ENCODE results near the gene ELOVL5. TPM values are rescaled to one million over a fixed set of nuclear protein-coding genes. Genes with fewer than 3 reads are reported as not detected.

The ELOVL5 gene
- polyA plus RNA-seq, 1 of the 3 experiments (the other 2 are of a cell fraction), result 31.9 TPM

DNA sequence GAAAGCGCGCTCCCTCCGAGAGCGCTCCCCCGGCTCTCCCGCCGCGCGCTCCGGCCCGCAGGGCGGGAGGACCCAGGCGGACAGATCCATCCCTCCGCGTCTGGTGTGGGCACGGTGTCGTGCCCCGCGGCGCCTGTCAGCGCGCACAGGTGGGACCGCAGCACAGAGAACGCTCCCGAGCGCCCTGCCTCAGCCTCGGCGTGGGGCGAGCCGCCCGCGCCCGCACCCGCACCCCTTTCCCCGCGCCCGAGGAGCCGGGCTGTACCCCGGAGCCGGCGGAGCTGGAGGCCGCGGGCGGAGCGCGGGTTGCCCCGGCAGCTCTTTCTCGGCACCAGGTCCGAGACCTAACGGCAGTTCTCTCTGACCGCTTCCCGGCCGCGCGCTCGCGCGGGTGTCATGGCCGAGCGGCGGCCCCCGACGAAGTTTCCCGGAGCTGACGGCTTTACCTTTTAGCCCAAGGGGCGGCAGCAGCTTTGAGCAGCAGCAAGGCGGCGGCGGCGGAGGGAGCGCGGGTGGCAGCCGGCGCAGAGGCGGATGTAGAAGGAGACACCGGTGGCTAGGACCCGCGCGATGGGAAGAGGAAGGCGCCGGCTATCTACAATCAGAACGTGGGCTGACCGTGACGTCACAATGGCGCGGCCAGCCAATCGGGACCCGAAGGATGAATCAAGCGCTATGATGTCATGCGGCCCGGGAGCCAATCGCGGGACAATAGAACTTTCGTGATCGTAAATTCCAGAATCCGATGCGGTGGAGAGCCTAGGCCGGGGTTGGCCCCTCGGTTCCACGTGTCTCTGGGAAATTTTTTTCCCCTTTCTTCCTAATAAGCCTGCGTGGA, at the start of gene ELOVL5 (continued):
- TF ChIP-seq, protein P1, sequence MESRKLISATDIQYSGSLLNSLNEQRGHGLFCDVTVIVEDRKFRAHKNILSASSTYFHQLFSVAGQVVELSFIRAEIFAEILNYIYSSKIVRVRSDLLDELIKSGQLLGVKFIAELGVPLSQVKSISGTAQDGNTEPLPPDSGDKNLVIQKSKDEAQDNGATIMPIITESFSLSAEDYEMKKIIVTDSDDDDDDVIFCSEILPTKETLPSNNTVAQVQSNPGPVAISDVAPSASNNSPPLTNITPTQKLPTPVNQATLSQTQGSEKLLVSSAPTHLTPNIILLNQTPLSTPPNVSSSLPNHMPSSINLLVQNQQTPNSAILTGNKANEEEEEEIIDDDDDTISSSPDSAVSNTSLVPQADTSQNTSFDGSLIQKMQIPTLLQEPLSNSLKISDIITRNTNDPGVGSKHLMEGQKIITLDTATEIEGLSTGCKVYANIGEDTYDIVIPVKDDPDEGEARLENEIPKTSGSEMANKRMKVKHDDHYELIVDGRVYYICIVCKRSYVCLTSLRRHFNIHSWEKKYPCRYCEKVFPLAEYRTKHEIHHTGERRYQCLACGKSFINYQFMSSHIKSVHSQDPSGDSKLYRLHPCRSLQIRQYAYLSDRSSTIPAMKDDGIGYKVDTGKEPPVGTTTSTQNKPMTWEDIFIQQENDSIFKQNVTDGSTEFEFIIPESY (IDR thresholded peaks at IDR 0.05; ENCODE audit: borderline replicate concordance, low read depth), result no peak
- peak; percentile 31; the same call in 1 of the 2 replicates for TF ChIP-seq TAF1 (IDR thresholded peaks at IDR 0.05; ENCODE audit: borderline replicate concordance, low read depth, low read length)
- TF ChIP-seq TCF12 (IDR thresholded peaks at IDR 0.05), result no peak
- TF ChIP-seq, protein P2, sequence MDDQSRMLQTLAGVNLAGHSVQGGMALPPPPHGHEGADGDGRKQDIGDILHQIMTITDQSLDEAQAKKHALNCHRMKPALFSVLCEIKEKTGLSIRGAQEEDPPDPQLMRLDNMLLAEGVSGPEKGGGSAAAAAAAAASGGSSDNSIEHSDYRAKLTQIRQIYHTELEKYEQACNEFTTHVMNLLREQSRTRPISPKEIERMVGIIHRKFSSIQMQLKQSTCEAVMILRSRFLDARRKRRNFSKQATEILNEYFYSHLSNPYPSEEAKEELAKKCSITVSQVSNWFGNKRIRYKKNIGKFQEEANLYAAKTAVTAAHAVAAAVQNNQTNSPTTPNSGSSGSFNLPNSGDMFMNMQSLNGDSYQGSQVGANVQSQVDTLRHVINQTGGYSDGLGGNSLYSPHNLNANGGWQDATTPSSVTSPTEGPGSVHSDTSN (IDR thresholded peaks at IDR 0.05), result 0 out of 2 replicates have a peak, but pooled peaks have one; percentile 13

DNA sequence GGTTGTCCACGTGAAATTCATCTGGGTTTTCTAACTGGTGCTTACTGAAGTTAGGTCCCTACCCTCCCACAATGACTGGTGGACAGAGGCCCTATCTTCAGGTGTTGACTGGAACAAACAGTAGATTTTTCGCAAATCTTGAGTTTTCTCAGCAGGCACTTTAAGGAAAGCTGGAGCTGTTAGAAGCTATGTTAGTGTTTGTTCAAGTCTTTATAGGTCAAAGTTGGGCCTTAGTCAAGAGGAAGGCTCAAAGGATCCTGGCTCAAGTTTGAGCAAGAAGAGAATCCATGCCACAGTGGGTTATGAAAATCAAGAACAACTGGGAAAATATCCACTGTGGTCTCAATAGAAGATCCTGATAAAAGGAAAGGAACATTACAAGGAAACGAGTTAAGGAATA, 48.5 kb upstream of the ELOVL5 start:
- Histone ChIP-seq H3K27me3 (ENCODE audit: insufficient read depth) (no peaks in the 10 kb centered on the region; the same call in 1 of the 2 replicates), H3K79me2 (ENCODE audit: insufficient read depth) (no peaks in the 10 kb centered on the region), H3K9ac (no peak overlapping the region), H3F3A (replicated peaks; ENCODE audit: insufficient read depth) (no peaks in the 10 kb centered on the region), H3K27ac (ENCODE audit: low read depth in 2 of 2, low read length in 1 of 2) (no peak overlapping the region), H3K4me3 (ENCODE audit: low read depth in 2 of 2, low read length in 1 of 2) (no peak overlapping the region), H3K4me1 (ENCODE audit: control insufficient read depth in 1 of 2, insufficient read depth in 2 of 2, low read depth in 1 of 2, low read length in 1 of 2) (no peaks in the 10 kb centered on the region), H3K9me3 (no peaks in the 10 kb centered on the region), H3K4me2 (no peak overlapping the region), H3K9me2 (no peaks in the 10 kb centered on the region), H4K20me1 (ENCODE audit: insufficient read depth) (no peaks in the 10 kb centered on the region), H3K36me3 (replicated peaks in 1 of 2; ENCODE audit: control insufficient read depth in 1 of 2, insufficient read depth in 2 of 2, low read length in 1 of 2) (no peaks in the 10 kb centered on the region), H2AFZ (ENCODE audit: low read depth) (no peak overlapping the region)
- CTCF ChIA-PET, result interaction anchor here (4.8 kb wide), 1 partner anchor 13 kb away, joined by 17 read pairs; no protein-coding TSS in a partner anchor
- TF ChIP-seq NRF1 (IDR thresholded peaks at IDR 0.05; ENCODE audit: low read depth, low read length) (no peak), RXRA (IDR thresholded peaks at IDR 0.05; ENCODE audit: borderline replicate concordance, low read depth) (no peak), EP300 (IDR thresholded peaks at IDR 0.05; ENCODE audit: borderline replicate concordance in 1 of 2, low read depth in 1 of 2, low read length in 1 of 2) (no peak), ELF1 (IDR thresholded peaks at IDR 0.05) (no peak), SIN3A (IDR thresholded peaks at IDR 0.05; ENCODE audit: borderline replicate concordance, low read depth, low read length) (no peak), YY1 (IDR thresholded peaks at IDR 0.05; ENCODE audit: low read depth) (no peak), FOXM1 (IDR thresholded peaks at IDR 0.05; ENCODE audit: low read depth) (no peak), NFIC (IDR thresholded peaks at IDR 0.05; ENCODE audit: borderline replicate concordance) (no peak), CHD2 (IDR thresholded peaks at IDR 0.05; ENCODE audit: low read length, partially characterized antibody) (no peak), RCOR1 (IDR thresholded peaks at IDR 0.05; ENCODE audit: low read length) (no peak), POLR2AphosphoS5 (IDR thresholded peaks at IDR 0.05; ENCODE audit: low read depth, low read length) (no peak), SMC3 (IDR thresholded peaks at IDR 0.05; ENCODE audit: low read depth, low read length) (no peak), EZH2phosphoT487 (IDR thresholded peaks at IDR 0.05; ENCODE audit: borderline replicate concordance, low read depth) (no peak)
- TF ChIP-seq, protein P3, sequence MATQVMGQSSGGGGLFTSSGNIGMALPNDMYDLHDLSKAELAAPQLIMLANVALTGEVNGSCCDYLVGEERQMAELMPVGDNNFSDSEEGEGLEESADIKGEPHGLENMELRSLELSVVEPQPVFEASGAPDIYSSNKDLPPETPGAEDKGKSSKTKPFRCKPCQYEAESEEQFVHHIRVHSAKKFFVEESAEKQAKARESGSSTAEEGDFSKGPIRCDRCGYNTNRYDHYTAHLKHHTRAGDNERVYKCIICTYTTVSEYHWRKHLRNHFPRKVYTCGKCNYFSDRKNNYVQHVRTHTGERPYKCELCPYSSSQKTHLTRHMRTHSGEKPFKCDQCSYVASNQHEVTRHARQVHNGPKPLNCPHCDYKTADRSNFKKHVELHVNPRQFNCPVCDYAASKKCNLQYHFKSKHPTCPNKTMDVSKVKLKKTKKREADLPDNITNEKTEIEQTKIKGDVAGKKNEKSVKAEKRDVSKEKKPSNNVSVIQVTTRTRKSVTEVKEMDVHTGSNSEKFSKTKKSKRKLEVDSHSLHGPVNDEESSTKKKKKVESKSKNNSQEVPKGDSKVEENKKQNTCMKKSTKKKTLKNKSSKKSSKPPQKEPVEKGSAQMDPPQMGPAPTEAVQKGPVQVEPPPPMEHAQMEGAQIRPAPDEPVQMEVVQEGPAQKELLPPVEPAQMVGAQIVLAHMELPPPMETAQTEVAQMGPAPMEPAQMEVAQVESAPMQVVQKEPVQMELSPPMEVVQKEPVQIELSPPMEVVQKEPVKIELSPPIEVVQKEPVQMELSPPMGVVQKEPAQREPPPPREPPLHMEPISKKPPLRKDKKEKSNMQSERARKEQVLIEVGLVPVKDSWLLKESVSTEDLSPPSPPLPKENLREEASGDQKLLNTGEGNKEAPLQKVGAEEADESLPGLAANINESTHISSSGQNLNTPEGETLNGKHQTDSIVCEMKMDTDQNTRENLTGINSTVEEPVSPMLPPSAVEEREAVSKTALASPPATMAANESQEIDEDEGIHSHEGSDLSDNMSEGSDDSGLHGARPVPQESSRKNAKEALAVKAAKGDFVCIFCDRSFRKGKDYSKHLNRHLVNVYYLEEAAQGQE (IDR thresholded peaks at IDR 0.05; ENCODE audit: low read depth, low read length), result no peak
- TF ChIP-seq, protein P2 (IDR thresholded peaks at IDR 0.05), result no peak
- TF ChIP-seq, protein P4, sequence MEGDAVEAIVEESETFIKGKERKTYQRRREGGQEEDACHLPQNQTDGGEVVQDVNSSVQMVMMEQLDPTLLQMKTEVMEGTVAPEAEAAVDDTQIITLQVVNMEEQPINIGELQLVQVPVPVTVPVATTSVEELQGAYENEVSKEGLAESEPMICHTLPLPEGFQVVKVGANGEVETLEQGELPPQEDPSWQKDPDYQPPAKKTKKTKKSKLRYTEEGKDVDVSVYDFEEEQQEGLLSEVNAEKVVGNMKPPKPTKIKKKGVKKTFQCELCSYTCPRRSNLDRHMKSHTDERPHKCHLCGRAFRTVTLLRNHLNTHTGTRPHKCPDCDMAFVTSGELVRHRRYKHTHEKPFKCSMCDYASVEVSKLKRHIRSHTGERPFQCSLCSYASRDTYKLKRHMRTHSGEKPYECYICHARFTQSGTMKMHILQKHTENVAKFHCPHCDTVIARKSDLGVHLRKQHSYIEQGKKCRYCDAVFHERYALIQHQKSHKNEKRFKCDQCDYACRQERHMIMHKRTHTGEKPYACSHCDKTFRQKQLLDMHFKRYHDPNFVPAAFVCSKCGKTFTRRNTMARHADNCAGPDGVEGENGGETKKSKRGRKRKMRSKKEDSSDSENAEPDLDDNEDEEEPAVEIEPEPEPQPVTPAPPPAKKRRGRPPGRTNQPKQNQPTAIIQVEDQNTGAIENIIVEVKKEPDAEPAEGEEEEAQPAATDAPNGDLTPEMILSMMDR (IDR thresholded peaks at IDR 0.05), result no peak
- TF ChIP-seq, protein P5, sequence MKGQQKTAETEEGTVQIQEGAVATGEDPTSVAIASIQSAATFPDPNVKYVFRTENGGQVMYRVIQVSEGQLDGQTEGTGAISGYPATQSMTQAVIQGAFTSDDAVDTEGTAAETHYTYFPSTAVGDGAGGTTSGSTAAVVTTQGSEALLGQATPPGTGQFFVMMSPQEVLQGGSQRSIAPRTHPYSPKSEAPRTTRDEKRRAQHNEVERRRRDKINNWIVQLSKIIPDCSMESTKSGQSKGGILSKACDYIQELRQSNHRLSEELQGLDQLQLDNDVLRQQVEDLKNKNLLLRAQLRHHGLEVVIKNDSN (IDR thresholded peaks at IDR 0.05; ENCODE audit: borderline replicate concordance, low read depth), result no peak
- POLR2A ChIA-PET, result no interaction called here
- DNase-seq, result no peak
- WGBS (ENCODE audit: low lambda C conversion rate), result 31% methylated on average over 3 of the region's 3 CpGs

All from SK-N-SH (cell line).